Measurements from ENCODE around the gene FOSL2. TPM values are rescaled to one million over a fixed set of nuclear protein-coding genes. Genes with fewer than 3 reads are reported as not detected.

FOSL2 gene
- polyA plus RNA-seq, 1 donor (not counting 4 experiments of a cell fraction or from before 2014, with no cell fraction given): 24.1 TPM

DNA sequence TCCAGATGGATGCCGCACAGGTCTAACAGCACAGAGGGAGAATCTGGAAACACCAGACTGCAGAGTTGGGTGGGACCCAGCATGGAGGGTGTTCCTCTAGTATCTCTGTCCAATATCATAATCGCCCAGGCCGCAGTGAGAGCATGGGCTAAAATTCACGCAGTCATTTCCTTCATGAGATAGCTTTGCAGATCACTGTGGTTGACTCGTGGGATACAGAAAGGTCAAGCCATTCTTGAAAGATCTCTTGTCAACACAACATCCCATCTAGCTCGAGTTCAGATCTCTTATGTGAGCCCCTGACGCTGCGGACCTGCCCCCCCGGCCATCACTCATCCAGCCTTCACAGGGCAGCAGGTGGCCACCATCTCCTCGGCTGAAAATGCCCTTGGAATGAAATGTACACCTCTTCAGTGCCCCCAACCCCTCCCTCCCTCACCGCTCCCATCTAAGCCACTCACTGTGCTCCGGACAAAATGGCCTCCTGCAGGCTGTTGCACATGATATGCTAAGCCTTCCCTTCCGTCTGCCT is 45.9 kb downstream of the FOSL2 start:
- Histone ChIP-seq H3K9ac (ENCODE audit: control insufficient read depth, extremely low read depth, insufficient read depth, low read length) (no peak overlapping the region), H3K4me1 (ENCODE audit: control insufficient read depth, extremely low read depth, insufficient read depth, low read length) (peaks cover 35% of the 10 kb centered on the region), H2AFZ (ENCODE audit: control insufficient read depth, low read length) (no peak overlapping the region), H3K27me3 (ENCODE audit: control insufficient read depth, extremely low read depth, insufficient read depth, low read length) (no peaks in the 10 kb centered on the region), H3K9me1 (ENCODE audit: control insufficient read depth, extremely low read depth, insufficient read depth, low read length) (no peaks in the 10 kb centered on the region), H3K4me2 (ENCODE audit: control insufficient read depth, extremely low read depth, insufficient read depth, low read depth, low read length) (no peak overlapping the region), H3K27ac (ENCODE audit: control insufficient read depth, insufficient read depth, low read length) (no peak overlapping the region), H3K4me3 (ENCODE audit: control insufficient read depth in 2 of 3, extremely low read depth in 1 of 3, insufficient read depth in 2 of 3, low read depth in 1 of 3, low read length in 3 of 3) (no peak overlapping the region), H4K20me1 (ENCODE audit: control insufficient read depth, extremely low read depth, insufficient read depth, low read length) (no peaks in the 10 kb centered on the region), H3K36me3 (ENCODE audit: control insufficient read depth in 2 of 2, extremely low read depth in 1 of 2, insufficient read depth in 2 of 2, low read length in 2 of 2) (no peaks in the 10 kb centered on the region), H3K9me3 (ENCODE audit: control insufficient read depth, low read depth, low read length) (no peaks in the 10 kb centered on the region), H3K79me2 (ENCODE audit: control insufficient read depth, insufficient read depth, low read length) (no peaks in the 10 kb centered on the region)
- DNase-seq (ENCODE audit: low read depth, low spot score) (no peak), FAIRE-seq (no peak)
- no peak for TF ChIP-seq EZH2 (IDR thresholded peaks at IDR 0.05; ENCODE audit: low read length)
- TF ChIP-seq, protein P1, sequence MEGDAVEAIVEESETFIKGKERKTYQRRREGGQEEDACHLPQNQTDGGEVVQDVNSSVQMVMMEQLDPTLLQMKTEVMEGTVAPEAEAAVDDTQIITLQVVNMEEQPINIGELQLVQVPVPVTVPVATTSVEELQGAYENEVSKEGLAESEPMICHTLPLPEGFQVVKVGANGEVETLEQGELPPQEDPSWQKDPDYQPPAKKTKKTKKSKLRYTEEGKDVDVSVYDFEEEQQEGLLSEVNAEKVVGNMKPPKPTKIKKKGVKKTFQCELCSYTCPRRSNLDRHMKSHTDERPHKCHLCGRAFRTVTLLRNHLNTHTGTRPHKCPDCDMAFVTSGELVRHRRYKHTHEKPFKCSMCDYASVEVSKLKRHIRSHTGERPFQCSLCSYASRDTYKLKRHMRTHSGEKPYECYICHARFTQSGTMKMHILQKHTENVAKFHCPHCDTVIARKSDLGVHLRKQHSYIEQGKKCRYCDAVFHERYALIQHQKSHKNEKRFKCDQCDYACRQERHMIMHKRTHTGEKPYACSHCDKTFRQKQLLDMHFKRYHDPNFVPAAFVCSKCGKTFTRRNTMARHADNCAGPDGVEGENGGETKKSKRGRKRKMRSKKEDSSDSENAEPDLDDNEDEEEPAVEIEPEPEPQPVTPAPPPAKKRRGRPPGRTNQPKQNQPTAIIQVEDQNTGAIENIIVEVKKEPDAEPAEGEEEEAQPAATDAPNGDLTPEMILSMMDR (optimal IDR thresholded peaks at IDR 0.05 in 1 of 3, IDR thresholded peaks at IDR 0.05 in 1 of 3, conservative IDR thresholded peaks at IDR 0.05 in 1 of 3; ENCODE audit: extremely low read depth in 1 of 3, insufficient read depth in 2 of 3, low read length in 3 of 3): no peak
- dilution Hi-C loops (cut with MboI; ENCODE audit: extremely low pct_ligation_motif_present, low sequenced_read_pairs): no loop called here

DNA sequence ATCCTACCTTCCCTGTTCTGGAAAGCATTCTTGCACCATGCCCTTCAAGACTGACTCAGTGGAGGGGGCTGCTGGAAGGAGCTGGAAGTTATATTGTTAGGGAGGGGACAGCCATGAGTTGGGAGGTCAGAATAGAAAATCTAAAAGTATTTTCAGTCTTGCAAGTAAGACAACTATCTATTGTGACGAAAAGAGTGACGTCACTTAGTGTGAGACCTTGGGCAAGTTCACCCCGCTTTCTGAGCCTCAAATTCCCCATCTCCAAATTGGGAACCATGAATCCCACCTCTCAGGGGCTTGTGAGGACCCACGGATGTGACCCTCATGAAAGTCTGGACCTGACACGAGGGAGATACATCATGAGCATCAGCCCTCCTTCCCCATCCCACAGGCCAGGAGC is 46.5 kb downstream of the FOSL2 start:
- Histone ChIP-seq H3K79me2 (ENCODE audit: control insufficient read depth, insufficient read depth, low read length) (no peaks in the 10 kb centered on the region), H3K9me3 (ENCODE audit: control insufficient read depth, low read depth, low read length) (no peaks in the 10 kb centered on the region), H3K36me3 (ENCODE audit: control insufficient read depth in 2 of 2, extremely low read depth in 1 of 2, insufficient read depth in 2 of 2, low read length in 2 of 2) (no peaks in the 10 kb centered on the region), H3K27ac (ENCODE audit: control insufficient read depth, insufficient read depth, low read length) (no peak overlapping the region), H2AFZ (ENCODE audit: control insufficient read depth, low read length) (no peak overlapping the region), H3K27me3 (ENCODE audit: control insufficient read depth, extremely low read depth, insufficient read depth, low read length) (no peaks in the 10 kb centered on the region), H3K4me3 (ENCODE audit: control insufficient read depth in 2 of 3, extremely low read depth in 1 of 3, insufficient read depth in 2 of 3, low read depth in 1 of 3, low read length in 3 of 3) (no peak overlapping the region), H3K9me1 (ENCODE audit: control insufficient read depth, extremely low read depth, insufficient read depth, low read length) (no peaks in the 10 kb centered on the region), H3K9ac (ENCODE audit: control insufficient read depth, extremely low read depth, insufficient read depth, low read length) (no peak overlapping the region), H3K4me2 (ENCODE audit: control insufficient read depth, extremely low read depth, insufficient read depth, low read depth, low read length) (no peak overlapping the region), H4K20me1 (ENCODE audit: control insufficient read depth, extremely low read depth, insufficient read depth, low read length) (no peaks in the 10 kb centered on the region), H3K4me1 (ENCODE audit: control insufficient read depth, extremely low read depth, insufficient read depth, low read length) (peaks cover 35% of the 10 kb centered on the region)
- DNase-seq (ENCODE audit: low read depth, low spot score) (no peak), FAIRE-seq (no peak)
- dilution Hi-C loops (cut with MboI; ENCODE audit: extremely low pct_ligation_motif_present, low sequenced_read_pairs): no loop called here
- no peak for TF ChIP-seq EZH2 (IDR thresholded peaks at IDR 0.05; ENCODE audit: low read length)
- TF ChIP-seq, protein P1 (optimal IDR thresholded peaks at IDR 0.05 in 1 of 3, IDR thresholded peaks at IDR 0.05 in 1 of 3, conservative IDR thresholded peaks at IDR 0.05 in 1 of 3; ENCODE audit: extremely low read depth in 1 of 3, insufficient read depth in 2 of 3, low read length in 3 of 3): no peak
